Embryonic facial prominence (tissue), 1 donor: ENCODE results near the gene ZNRF2.
"Not testable (repeated sequence)": the region's sequence is repeated elsewhere in the genome, so short reads cannot be mapped to it uniquely, and the experiment has no call there.

Experiments used
- DNase-seq: peaks from one replicate; pipeline ENCODE4 v3.0.0-alpha.2; 2016; ENCODE audit errors: extremely low spot score

The ZNRF2 gene

GRCh38 chr7:30353932-30354607 is 69.7 kb downstream of the ZNRF2 start:
- no peak for DNase-seq

- DNase-seq: no peak
These were observed 70.4 kb downstream of the ZNRF2 start for GRCh38 chr7:30354791-30355190.

- DNase-seq: no peak
These were observed 75.6 kb downstream of the ZNRF2 start for GRCh38 chr7:30359957-30360356.

- no peak for DNase-seq
These were observed 79.6 kb downstream of the ZNRF2 start for GRCh38 chr7:30363778-30364563.

GRCh38 chr7:30364773-30365172 is 80.4 kb downstream of the ZNRF2 start:
- no peak for DNase-seq

GRCh38 chr7:30365621-30366020 is 81.2 kb downstream of the ZNRF2 start:
- no peak for DNase-seq

GRCh38 chr7:30366606-30367005 is 82.2 kb downstream of the ZNRF2 start:
- DNase-seq: no peak

GRCh38 chr7:30367561-30367960 is 83.2 kb downstream of the ZNRF2 start:
- no peak for DNase-seq

- no peak for DNase-seq
These were observed 85.5 kb downstream of the ZNRF2 start for GRCh38 chr7:30369879-30370278.

GRCh38 chr7:30371321-30371720 is 86.9 kb downstream of the ZNRF2 start:
- DNase-seq: no peak

- no peak for DNase-seq
These were observed 93.9 kb downstream of the ZNRF2 start for GRCh38 chr7:30378275-30378674.

GRCh38 chr7:30379131-30379530 is 94.7 kb downstream of the ZNRF2 start:
- no peak for DNase-seq

GRCh38 chr7:30379741-30380140 is 95.3 kb downstream of the ZNRF2 start:
- no peak for DNase-seq

- DNase-seq: no peak
These were observed 95.9 kb downstream of the ZNRF2 start for GRCh38 chr7:30380294-30380693.

GRCh38 chr7:30380824-30381223 is 96.4 kb downstream of the ZNRF2 start:
- not testable (repeated sequence) for DNase-seq

- DNase-seq: no peak
These were observed 98.2 kb downstream of the ZNRF2 start for GRCh38 chr7:30382607-30383006.

GRCh38 chr7:30389791-30390190 is 105.4 kb downstream of the ZNRF2 start:
- DNase-seq: no peak

- DNase-seq: no peak
These were observed 106.6 kb downstream of the ZNRF2 start for GRCh38 chr7:30390736-30391636.

- DNase-seq: no peak
These were observed 107.4 kb downstream of the ZNRF2 start for GRCh38 chr7:30391806-30392205.

- no peak for DNase-seq
These were observed 111.3 kb downstream of the ZNRF2 start for GRCh38 chr7:30395676-30396075.

- no peak for DNase-seq
These were observed 112.0 kb downstream of the ZNRF2 start for GRCh38 chr7:30396389-30396788.

GRCh38 chr7:30403477-30403876 is 119.1 kb downstream of the ZNRF2 start:
- DNase-seq: no peak
